Activated CD4-positive, alpha-beta T cell treated with anti-CD3 and anti-CD28 coated beads, Interleukin-2, amount 10 ng/mL, durations not matched to agents 24 days and 14 days (primary cell): ENCODE measurements around the gene KRTAP2-3. TPM values are rescaled to one million over a fixed set of nuclear protein-coding genes. Genes with fewer than 3 reads are reported as not detected.
"Not testable (repeated sequence)": the region's sequence is repeated elsewhere in the genome, so short reads cannot be mapped to it uniquely, and the experiment has no call there.

Experiments used
- DNase-seq: peaks from one replicate; pipeline ENCODE4 v3.0.0; 2022
- H3K27ac Mint-ChIP-seq: one replicate; pipeline ENCODE4 v1.8.0; 2022; ENCODE audit warnings: mild to moderate bottlenecking, mixed read lengths
- H3K27me3 Mint-ChIP-seq: one replicate; pipeline ENCODE4 v1.8.0; 2022; ENCODE audit warnings: mixed read lengths
- H3K36me3 Mint-ChIP-seq: one replicate; pipeline ENCODE4 v1.8.0; 2022; ENCODE audit warnings: low read depth, mild to moderate bottlenecking, mixed read lengths
- H3K4me1 Mint-ChIP-seq: one replicate; pipeline ENCODE4 v1.8.0; 2021; ENCODE audit warnings: mixed read lengths
- H3K4me3 Mint-ChIP-seq: one replicate; pipeline ENCODE4 v1.8.0; 2022; ENCODE audit warnings: mild to moderate bottlenecking, moderate library complexity, mixed read lengths
- H3K9me3 Mint-ChIP-seq: one replicate; pipeline ENCODE4 v1.8.0; 2021; ENCODE audit warnings: mixed read lengths
- intact Hi-C: fragments of 100-400 bp; cut with micrococcal nuclease; formaldehyde crosslinking; loops from one replicate; pipeline ENCODE4 v1.15.1; 2023
- total RNA-seq: library from RNA; stranded (reverse); gene quantifications from 2 replicates; pipeline ENCODE4 v1.2.3, GENCODE V29; 2022

The KRTAP2-3 gene
- total RNA-seq, 1 donor from 2014 or later, result not detected

DNA sequence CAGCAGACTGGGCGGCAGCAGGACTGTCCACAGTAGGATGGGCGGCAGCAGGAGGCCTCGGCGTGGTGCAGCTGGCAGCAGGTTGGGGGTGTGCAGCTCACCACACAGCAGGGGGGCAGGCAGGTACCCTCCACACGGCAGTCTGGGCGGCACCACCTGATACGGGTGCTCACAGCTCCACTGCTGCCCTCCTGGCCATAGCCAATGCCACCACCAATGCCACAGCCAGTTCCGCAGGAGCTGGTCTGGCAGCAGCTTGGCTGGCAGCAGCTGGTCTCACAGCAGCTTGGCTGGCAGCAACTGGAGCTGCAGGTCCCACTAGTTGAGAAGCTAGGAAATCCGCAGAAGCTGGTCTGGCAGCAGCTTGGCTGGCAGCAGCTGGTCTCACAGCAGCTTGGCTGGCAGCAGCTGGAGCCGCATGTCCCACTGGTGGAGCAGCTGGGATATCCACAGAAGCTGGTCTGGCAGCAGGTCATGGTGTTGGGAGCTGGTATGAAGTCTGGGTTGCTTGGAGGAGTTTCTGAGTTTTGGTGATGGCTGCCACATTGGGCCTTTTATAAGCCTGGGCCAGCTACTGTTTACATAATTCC is 25.5 kb downstream of the KRTAP2-3 start, which contains the start of gene KRTAP1-3:
Gene KRTAP1-3, minus strand, starts transcription at position 529 of the 590 bp plus-strand sequence. Its CDS starts 53 bp downstream, at position 476.
- peaks cover 18% of the 10 kb centered on the region for H3K27me3 Mint-ChIP-seq
- H3K4me3 Mint-ChIP-seq, H3K27ac Mint-ChIP-seq, H3K4me1 Mint-ChIP-seq, DNase-seq, intact Hi-C loops, H3K9me3 Mint-ChIP-seq, H3K36me3 Mint-ChIP-seq: not testable (repeated sequence)

DNA sequence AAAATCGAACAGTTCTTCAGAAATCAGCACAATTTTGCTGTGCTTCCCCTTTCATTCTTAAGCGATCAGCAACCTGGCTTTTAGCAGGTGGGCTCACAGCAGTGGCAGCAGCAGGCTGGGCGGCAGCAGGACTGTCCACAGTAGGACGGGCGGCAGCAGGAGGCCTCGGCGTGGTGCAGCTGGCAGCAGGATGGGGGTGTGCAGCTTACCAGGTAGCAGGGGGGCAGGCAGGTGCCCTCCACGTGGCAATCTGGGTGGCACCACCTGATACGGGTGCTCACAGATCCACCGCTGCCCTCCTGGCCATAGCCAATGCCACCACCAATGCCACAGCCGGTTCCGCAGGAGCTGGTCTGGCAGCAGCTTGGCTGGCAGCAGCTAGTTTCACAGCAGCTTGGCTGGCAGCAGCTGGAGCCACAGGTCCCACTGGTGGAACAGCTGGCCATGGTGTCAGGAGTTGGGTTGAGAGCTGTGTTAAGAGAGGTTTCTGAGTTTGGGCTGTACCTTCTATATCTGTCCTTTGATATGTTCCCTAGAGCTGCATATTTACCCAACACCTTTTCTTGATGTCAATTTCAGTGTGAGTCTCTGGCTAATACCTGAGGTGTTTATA is 30.2 kb downstream of the KRTAP2-3 start, which contains the start of gene KRTAP1-4:
Gene KRTAP1-4, minus strand, starts transcription at position 563 of the 613 bp plus-strand sequence. Its CDS starts 117 bp downstream, at position 446.
- no peak for DNase-seq

DNA sequence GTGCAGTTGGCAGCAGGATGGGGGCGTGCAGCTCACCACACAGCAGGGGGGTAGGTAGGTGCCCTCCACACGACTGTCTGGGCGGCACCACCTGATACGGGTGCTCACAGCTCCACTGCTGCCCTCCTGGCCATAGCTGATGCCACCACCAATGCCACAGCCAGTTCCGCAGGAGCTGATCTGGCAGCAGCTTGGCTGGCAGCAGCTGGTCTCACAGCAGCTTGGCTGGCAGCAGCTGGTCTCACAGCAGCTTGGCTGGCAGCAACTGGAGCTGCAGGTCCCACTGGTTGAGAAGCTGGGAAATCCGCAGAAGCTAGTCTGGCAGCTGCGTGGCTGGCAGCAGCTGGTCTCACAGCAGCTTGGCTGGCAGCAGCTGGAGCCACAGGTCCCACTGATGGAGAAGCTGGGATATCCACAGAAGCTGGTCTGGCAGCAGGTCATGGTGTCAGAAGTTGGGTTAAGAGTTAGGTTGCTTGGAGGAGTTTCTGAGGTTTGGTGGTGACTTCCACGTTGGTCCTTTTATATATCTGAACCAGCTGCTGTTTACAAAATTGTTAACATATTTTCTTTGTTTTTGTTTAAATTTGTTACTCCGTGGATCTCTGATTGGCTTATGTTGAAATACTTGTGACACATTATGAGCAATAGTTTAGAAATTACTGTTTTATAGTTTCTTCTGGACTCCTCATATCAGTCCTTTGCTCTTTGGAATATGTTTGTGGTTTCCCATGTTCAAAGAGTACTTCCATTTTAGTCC is 33.0 kb downstream of the KRTAP2-3 start, which contains the start of gene KRTAP1-5:
Gene KRTAP1-5, minus strand, starts transcription at position 494 of the 757 bp plus-strand sequence. Its CDS starts 53 bp downstream, at position 441.
- H3K4me3 Mint-ChIP-seq, result no peak within 1 kb of the TSS
- H3K27ac Mint-ChIP-seq, result no peak within 1 kb of the TSS
- no peaks in the 10 kb centered on the region for H3K4me1 Mint-ChIP-seq
- intact Hi-C loops, result no loop called here
- H3K36me3 Mint-ChIP-seq, result no peaks in the 10 kb centered on the region
- peaks cover 20% of the 10 kb centered on the region for H3K27me3 Mint-ChIP-seq
- no peaks in the 10 kb centered on the region for H3K9me3 Mint-ChIP-seq
- DNase-seq, result no peak

More for the DNA sequence above, 30.2 kb downstream of the KRTAP2-3 start, which contains the start of gene KRTAP1-4:
- Mint-ChIP-seq H3K9me3 (no peaks in the 10 kb centered on the region), H3K4me1 (no peaks in the 10 kb centered on the region), H3K27me3 (peaks cover 20% of the 10 kb centered on the region), H3K27ac (no peak within 1 kb of the TSS), H3K4me3 (no peak within 1 kb of the TSS), H3K36me3 (no peaks in the 10 kb centered on the region)
- intact Hi-C loops, result no loop called here

DNA sequence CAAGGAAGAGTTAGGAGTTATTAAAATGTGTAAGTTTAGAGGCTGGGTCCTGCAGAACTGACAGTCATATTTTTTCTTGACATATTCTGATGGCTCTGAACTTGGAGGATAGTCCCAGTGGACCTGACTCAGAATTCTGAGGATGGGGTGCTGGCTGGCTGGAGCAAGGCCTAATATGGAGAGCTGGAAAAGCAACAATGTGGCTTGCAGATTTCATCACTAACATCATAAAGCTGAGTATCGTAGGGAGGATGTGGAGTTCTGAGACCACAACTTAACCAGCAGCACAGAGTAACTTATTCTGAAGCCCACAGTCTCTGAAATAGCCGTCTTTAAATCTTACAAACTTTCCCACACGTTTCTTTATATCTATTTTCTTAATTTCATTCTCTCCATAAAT is 35.2 kb downstream of the KRTAP2-3 start:
- H3K27ac Mint-ChIP-seq, result no peak overlapping the region
- H3K4me1 Mint-ChIP-seq, result no peaks in the 10 kb centered on the region
- H3K9me3 Mint-ChIP-seq, result no peaks in the 10 kb centered on the region
- DNase-seq, result no peak
- no peaks in the 10 kb centered on the region for H3K36me3 Mint-ChIP-seq
- intact Hi-C loops, result no loop called here
- H3K4me3 Mint-ChIP-seq, result no peak overlapping the region
- H3K27me3 Mint-ChIP-seq, result peaks cover 10% of the 10 kb centered on the region

DNA sequence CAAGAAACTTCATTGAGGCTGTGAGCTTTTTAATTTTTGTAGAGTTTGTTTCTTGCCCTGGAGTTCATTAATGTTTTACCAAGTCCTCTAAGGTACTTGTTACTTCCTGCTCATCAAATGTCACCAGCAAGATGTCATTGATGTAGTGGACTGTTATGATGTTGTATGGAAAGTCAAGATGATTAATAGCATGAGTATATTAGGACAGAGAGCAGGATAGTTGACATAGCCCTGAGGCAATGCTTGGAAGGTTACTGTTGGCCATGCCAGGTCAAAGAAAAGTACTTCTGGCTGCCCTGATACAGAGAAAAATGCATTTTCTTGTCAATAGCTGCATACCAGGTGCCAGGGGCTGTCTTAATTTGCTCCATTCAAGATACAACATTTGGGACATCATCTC is 39.6 kb downstream of the KRTAP2-3 start:
- no peaks in the 10 kb centered on the region for H3K4me1 Mint-ChIP-seq

DNA sequence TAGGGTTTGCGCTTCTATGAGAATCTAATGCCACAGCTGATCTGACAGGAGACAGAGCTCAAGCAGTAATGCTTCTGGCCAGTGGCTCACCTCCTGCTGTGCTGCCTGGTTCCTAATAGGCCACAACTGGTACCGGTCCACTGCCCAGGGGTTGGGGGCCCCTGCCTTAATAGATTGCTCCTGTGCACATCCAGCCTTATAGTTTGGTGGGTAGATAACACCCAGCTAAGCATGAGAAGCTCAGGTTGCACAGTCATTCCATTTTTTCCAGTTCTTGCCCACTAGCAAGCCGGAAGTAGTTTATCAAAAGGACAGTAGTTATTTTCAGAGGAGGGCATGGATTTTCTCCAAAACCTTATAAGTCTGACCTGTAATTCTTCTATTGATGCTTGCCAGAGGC is 40.5 kb downstream of the KRTAP2-3 start:
- H3K4me1 Mint-ChIP-seq, result no peaks in the 10 kb centered on the region
- no peak overlapping the region for H3K4me3 Mint-ChIP-seq
- H3K27me3 Mint-ChIP-seq, result peaks cover 9% of the 10 kb centered on the region
- H3K36me3 Mint-ChIP-seq, result no peaks in the 10 kb centered on the region
- DNase-seq, result no peak
- H3K9me3 Mint-ChIP-seq, result no peaks in the 10 kb centered on the region
- intact Hi-C loops, result no loop called here
- no peak overlapping the region for H3K27ac Mint-ChIP-seq

More for the DNA sequence above, 39.6 kb downstream of the KRTAP2-3 start:
- no peak for DNase-seq
- H3K27ac Mint-ChIP-seq, result no peak overlapping the region
- H3K36me3 Mint-ChIP-seq, result no peaks in the 10 kb centered on the region
- intact Hi-C loops, result no loop called here
- H3K27me3 Mint-ChIP-seq, result peaks cover 10% of the 10 kb centered on the region
- no peaks in the 10 kb centered on the region for H3K9me3 Mint-ChIP-seq
- H3K4me3 Mint-ChIP-seq, result no peak overlapping the region

DNA sequence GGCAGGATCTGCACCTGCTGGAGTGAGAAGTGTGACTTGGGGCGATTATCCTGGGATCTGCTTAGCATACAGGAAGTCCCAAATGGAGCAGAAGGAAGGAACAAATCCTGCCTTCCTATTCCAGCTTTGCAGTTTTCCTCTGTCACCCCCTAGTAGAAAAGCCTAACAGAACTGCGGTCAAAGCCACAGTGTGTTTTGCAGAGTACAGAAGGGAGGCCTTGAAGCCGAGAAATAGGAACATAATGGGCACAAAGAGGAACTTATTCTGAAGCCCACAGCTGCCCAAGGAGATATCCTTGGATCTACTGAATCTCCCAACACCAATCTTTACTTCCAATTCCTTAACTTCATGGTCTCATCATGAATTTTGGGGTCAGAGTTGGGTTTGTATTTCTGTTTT is 41.4 kb downstream of the KRTAP2-3 start:
- no peaks in the 10 kb centered on the region for H3K36me3 Mint-ChIP-seq

DNA sequence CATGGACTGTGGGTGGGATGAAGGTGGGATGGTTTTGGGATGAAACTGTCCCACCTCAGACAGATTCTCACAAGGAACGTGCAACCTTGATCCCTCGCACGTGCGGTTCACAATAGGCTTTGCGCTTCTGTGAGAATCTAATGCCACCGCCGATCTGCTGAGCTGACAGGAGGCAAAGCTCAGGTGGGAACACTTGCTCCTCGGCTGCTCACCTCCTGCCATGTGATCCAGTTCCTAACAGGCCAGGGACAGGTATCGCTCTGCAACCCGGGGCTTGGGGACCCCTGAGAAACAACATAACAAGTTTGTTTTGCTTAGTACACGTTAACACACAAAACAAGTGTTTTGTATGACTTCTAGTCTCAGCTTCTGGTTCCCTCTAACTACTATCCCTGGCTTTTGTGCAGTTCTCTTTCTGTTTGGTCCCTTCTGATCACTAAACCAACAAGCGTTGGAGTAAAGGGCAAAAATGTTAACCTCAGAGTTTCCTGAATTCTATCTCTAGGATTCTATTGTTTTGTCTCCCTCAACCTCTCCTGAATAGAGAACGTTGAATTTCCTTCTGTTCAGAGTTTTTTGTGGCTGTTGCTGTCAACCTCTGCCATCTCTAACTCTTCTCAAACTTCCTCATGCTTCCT is 43.2 kb downstream of the KRTAP2-3 start:
- intact Hi-C loops, result no loop called here
- Mint-ChIP-seq H3K27me3 (peaks cover 8% of the 10 kb centered on the region), H3K4me1 (no peaks in the 10 kb centered on the region), H3K4me3 (no peak overlapping the region), H3K9me3 (no peaks in the 10 kb centered on the region), H3K36me3 (no peaks in the 10 kb centered on the region), H3K27ac (no peak overlapping the region)
- no peak for DNase-seq

More for the DNA sequence above, 41.4 kb downstream of the KRTAP2-3 start:
- H3K4me3 Mint-ChIP-seq, result no peak overlapping the region
- no peaks in the 10 kb centered on the region for H3K9me3 Mint-ChIP-seq
- peaks cover 8% of the 10 kb centered on the region for H3K27me3 Mint-ChIP-seq
- intact Hi-C loops, result no loop called here
- no peaks in the 10 kb centered on the region for H3K4me1 Mint-ChIP-seq
- no peak overlapping the region for H3K27ac Mint-ChIP-seq
- DNase-seq, result no peak

DNA sequence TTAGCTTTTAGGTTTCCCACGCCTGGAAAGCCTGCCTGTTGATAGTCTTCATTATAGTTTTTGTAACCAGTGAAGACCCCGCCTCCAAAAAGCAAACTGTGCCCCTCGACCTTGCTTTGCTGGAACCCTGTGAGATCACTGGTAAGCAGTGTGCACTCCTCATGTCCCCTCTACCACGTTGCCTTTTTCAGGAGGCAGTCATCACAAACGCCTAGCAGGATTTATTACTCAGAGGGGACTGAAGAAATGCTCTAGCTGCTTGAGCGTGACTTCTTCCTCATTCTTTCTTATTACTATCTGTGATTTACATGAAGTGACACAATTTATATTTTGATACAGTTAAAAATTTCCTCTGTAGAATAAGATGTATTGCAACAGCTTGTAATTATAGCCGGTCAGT is 44.5 kb downstream of the KRTAP2-3 start:
- Mint-ChIP-seq H3K9me3 (no peaks in the 10 kb centered on the region), H3K4me3 (no peak overlapping the region), H3K4me1 (no peaks in the 10 kb centered on the region), H3K36me3 (no peaks in the 10 kb centered on the region), H3K27ac (no peak overlapping the region), H3K27me3 (peaks cover 10% of the 10 kb centered on the region)
- DNase-seq, result no peak
- intact Hi-C loops, result no loop called here

DNA sequence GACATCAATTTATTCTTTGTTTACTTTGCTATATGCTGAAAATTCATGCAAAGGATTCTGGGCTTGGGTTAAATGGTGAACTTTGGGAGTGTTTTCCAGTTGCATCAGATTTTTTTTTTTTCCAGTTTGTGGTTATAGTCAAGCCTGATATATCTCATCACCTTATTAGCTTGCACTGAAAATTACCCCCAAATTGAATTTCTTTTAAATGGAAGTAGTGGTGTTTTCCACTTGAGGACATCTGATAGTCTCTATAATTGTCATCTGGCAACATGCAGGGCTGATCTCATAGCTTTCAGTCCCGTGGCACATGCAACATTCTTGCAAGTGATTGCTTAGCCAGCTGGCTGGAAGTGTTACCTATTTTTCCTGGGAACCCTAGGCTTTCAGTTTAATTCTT is 46.3 kb downstream of the KRTAP2-3 start:
- intact Hi-C loops, result no loop called here
- Mint-ChIP-seq H3K36me3 (no peaks in the 10 kb centered on the region), H3K27me3 (peaks cover 10% of the 10 kb centered on the region), H3K27ac (no peak overlapping the region), H3K4me1 (no peaks in the 10 kb centered on the region), H3K9me3 (no peaks in the 10 kb centered on the region), H3K4me3 (no peak overlapping the region)
- DNase-seq, result no peak

DNA sequence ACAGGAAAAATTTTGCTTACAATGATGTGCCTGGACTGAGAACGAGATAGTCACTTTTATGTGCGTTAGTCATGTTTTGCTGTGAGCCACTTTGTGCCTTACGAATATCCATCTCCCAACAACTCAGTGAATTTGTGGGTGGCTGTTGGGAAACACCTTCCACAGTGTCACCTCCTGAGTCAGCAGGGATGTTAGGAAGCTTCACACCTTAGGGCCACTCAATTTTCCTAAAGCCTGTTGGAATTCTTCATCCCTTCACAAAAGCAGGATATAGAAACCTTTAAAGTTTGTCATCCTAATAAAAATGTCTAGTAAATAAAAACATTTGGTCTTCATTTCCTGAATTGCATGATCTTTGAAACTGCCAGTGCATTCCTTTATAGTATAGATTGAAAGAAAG is 46.7 kb downstream of the KRTAP2-3 start:
- no peak for DNase-seq
- intact Hi-C loops, result no loop called here
- Mint-ChIP-seq H3K36me3 (no peaks in the 10 kb centered on the region), H3K9me3 (no peaks in the 10 kb centered on the region), H3K4me3 (no peak overlapping the region), H3K27me3 (peaks cover 10% of the 10 kb centered on the region), H3K27ac (no peak overlapping the region), H3K4me1 (no peaks in the 10 kb centered on the region)

DNA sequence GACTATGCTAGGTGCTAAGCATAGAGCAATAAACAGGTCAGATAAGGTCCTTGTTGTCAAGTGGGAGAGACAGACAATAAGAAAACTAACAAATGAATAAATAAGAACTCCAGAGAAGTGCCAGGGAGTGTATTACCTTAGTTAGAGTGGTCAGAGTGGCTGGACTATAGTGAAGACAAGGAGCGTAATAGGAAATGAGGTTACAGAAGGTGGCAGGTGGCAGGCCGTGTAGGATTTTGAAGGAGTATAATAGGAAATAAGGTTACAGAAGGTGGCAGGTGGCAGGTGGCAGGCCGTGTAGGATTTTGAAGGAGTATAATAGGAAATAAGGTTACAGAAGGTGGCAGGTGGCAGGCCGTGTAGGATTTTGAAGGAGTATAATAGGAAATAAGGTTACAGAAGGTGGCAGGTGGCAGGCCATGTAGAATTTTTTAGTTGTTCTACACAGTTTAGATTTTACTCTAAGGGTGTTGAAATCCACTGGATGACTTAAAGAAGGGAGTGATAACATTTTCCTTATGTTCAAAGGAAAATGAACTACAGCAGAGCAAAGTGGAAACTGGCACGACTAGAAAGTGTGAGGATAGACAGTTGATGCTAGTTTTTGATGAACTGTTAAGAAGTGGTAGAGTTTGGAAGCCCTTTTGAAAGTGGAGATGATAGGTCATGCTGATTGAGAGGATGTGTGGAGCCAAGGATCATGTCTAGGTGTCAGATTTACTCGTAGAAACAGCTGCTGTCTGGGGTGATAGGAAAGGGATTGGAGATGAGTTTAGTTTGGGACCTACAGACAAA is 47.4 kb downstream of the KRTAP2-3 start:
- H3K36me3 Mint-ChIP-seq, result no peaks in the 10 kb centered on the region
- peaks cover 10% of the 10 kb centered on the region for H3K27me3 Mint-ChIP-seq
- no peaks in the 10 kb centered on the region for H3K9me3 Mint-ChIP-seq
- H3K4me3 Mint-ChIP-seq, result no peak overlapping the region
- intact Hi-C loops, result no loop called here
- DNase-seq, result no peak
- H3K4me1 Mint-ChIP-seq, result no peaks in the 10 kb centered on the region
- H3K27ac Mint-ChIP-seq, result no peak overlapping the region

DNA sequence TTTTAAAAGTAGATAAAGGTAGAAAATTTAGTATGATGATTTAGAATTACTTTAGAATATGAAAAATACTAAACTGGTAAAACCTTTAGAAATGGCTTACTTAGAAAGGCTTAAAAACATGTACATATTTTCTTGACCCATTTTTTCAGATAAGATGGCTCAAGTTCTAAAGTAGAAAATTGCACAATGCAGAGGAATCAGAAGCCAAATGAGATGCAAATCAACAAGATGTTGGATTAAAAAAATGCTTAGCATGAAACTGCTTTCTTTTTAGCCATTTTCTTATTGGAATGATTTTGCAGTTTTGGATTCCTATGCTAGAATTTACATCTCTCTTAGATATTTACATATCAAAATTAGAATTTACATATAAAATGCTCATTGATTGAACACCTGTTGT is 49.5 kb downstream of the KRTAP2-3 start:
- Mint-ChIP-seq H3K36me3 (no peaks in the 10 kb centered on the region), H3K4me3 (no peak overlapping the region), H3K27me3 (peaks cover 7% of the 10 kb centered on the region), H3K4me1 (no peaks in the 10 kb centered on the region), H3K9me3 (no peaks in the 10 kb centered on the region), H3K27ac (no peak overlapping the region)
- intact Hi-C loops, result no loop called here
- DNase-seq, result no peak
